22Rv1 (cell line): Measurements from ENCODE around the gene C6orf163.
A peak's percentile ranks its signal among the peaks of the same experiment; 100 is the strongest.
"Not testable (repeated sequence)": the region's sequence is repeated elsewhere in the genome, so short reads cannot be mapped to it uniquely, and the experiment has no call there.

Experiments
- H3K27ac ChIP-seq: fragments of 450-650 bp; 2 replicates; pipeline ENCODE4 v1.5.1; 2017
- ZFX ChIP-seq: fragments of 450-650 bp; IDR thresholded peaks from 2 replicates; pipeline ENCODE4 v1.6.1; 2017; ENCODE audit warnings: antibody characterized with exemption, borderline replicate concordance
- TF ChIP-seq, protein P1 (sequence below): fragments of 450-650 bp; IDR thresholded peaks from 2 replicates; pipeline ENCODE4 v1.5.1; 2017; ENCODE audit warnings: mild to moderate bottlenecking

C6orf163 gene

DNA sequence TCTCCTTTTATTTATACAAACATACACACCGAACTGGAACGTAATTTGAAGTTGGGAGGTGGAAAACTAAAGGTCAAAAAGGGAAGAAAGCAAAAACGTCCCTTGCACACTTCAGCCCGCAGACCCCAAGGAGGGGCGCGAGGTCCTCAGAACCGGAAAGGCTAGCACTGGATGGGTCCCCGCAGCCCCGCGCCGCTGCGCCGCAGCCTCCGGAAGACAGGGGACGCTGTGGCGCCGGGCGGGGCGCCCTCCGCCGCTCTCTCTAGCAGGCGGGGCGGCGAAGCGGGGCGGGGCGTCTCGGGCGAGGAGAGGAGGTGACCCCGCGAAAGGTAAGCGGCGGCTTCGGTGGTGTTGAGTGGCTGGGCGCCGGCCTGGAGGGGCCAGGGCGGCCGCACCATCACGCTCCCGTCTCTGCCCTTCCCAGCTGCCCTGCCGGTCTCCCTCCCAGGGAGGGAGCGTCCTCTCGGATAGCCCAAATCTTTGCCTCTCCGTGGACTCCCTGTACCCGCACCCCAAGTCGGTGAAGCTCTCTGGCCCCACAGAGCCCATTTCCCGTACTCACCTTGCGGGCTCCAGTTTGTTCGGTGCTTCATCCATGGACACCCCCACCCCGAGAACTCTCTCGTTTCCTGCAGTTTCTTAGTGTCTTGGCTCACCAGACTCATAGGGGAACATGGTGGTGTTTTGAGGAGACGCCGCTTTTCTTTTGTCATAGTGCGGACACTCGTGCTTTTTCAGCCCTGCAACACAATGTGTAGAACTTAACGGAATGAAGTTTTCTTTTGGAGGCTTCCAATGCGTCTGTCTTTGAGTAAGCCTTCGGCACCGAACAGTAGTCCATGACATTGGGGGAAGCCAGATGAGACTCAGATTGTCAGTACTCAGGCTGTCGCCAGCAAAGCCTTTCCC, 22.1 kb upstream of the C6orf163 start, which contains the start of gene SMIM8:
SMIM8 (plus strand) TSS at position 285 of the 909 bp plus-strand sequence. CDS start 14,444 bp downstream, outside the sequence.
- H3K27ac ChIP-seq: peak within 1 kb of the TSS; percentile 33; the same call in 1 of the 2 replicates
- TF ChIP-seq, protein P1, sequence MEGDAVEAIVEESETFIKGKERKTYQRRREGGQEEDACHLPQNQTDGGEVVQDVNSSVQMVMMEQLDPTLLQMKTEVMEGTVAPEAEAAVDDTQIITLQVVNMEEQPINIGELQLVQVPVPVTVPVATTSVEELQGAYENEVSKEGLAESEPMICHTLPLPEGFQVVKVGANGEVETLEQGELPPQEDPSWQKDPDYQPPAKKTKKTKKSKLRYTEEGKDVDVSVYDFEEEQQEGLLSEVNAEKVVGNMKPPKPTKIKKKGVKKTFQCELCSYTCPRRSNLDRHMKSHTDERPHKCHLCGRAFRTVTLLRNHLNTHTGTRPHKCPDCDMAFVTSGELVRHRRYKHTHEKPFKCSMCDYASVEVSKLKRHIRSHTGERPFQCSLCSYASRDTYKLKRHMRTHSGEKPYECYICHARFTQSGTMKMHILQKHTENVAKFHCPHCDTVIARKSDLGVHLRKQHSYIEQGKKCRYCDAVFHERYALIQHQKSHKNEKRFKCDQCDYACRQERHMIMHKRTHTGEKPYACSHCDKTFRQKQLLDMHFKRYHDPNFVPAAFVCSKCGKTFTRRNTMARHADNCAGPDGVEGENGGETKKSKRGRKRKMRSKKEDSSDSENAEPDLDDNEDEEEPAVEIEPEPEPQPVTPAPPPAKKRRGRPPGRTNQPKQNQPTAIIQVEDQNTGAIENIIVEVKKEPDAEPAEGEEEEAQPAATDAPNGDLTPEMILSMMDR: peak; percentile 100
- TF ChIP-seq ZFX: no peak

DNA sequence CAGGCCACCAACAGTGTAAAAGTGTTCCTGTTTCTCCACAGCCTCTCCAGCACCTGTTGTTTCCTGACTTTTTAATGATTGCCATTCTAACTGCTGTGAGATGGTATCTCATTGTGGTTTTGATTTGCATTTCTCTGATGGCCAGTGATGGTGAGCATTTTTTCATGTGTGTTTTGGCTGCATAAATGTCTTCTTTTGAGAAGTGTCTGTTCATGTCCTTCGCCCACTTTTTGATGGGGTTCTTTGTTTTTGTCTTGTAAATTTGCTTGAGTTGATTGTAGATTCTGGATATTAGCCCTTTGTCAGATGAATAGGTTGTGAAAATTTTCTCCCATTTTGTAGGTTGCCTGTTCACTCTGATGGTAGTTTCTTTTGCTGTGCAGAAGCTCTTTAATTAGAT, 20.7 kb upstream of the C6orf163 start:
- H3K27ac ChIP-seq: not testable (repeated sequence)

DNA sequence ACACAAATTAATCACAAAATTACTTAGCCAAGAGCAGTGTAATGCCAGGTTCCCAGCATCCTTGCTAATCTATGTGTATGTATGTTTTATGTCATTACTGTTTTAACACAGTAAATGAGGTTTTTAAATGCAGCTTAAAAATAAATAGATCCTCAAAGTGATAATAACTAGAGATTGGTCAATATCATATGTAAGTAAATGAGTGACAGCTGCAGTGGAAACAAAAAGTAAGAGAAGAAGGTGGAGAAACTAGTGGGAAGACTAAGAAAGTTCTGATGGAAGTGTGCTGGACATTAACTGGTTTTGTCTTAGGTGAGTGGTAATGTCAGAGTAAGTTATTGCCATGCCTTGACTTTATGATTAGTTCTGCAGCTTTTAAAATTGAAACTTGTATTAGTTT, 13.7 kb upstream of the C6orf163 start:
- TF ChIP-seq, protein P1: no peak
- no peak for TF ChIP-seq ZFX
- H3K27ac ChIP-seq: no peak overlapping the region

DNA sequence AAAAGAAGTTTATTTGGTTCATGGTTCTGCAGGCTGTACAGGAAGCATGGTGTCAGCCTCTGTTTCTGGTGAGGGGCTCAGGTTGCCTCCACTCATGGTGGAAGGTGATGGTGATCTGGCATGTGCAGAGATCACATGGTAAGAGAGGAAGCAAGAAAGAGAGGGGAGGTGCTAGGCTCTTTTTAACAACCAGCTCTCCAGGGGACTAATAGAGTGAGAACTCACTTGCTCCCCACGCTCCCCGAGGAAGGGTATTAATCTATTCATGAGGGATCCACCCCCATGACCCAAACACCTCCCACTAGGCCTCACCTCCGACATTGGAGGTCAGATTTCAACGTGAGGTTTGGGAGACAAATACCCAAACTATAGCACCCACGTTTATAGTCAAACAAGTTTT, 11.6 kb upstream of the C6orf163 start:
- TF ChIP-seq ZFX: no peak
- TF ChIP-seq, protein P1: no peak
- H3K27ac ChIP-seq: no peak overlapping the region

DNA sequence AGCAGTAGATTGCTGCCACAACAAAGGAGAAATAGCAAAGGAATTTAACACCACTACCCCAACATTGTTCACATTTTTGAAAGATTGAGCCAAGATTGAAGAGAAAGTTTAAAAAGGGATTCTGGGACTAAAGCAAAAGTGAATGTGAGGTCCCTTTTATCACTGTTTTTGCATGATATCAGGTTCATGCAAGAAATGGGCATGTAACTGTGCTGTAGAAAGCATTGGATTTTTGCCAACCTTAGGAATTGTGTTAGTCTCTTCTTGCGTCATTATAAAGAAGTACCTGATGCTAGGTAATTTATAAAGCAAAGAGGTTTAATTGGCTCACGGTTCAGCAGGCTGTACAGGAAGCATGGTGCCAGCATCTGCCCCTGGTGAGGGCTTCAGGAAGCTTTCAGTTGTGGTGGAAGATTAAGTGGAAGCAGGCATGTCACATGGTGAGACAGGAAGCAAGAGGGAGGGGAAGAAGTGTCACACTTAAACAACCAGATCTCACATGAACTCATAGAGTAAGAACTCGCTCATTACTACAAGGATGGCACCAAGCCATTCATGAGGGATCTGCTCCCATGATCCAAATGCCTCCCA, 10.9 kb upstream of the C6orf163 start:
- TF ChIP-seq, protein P1: no peak
- no peak for TF ChIP-seq ZFX
- H3K27ac ChIP-seq: no peak overlapping the region

DNA sequence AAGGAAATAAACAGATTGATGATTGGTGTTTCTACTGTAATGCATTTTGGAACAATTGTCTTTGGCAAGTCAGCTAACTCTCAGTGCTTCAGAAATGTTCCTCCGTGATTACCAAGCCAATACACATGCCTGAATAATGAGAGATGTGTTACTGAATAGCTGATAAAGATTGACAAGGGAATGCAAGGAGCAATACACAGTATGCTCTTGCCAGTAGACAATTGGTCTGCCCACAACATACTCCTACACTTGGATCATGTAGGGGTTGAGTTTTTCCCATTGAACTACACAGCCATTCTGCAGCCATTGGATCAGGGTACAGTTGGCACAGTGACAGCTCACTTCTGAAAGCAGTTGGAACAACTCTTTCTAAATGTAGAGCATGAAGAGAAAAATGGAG, 9.9 kb upstream of the C6orf163 start:
- TF ChIP-seq, protein P1: no peak
- no peak for TF ChIP-seq ZFX
- H3K27ac ChIP-seq: no peak overlapping the region

DNA sequence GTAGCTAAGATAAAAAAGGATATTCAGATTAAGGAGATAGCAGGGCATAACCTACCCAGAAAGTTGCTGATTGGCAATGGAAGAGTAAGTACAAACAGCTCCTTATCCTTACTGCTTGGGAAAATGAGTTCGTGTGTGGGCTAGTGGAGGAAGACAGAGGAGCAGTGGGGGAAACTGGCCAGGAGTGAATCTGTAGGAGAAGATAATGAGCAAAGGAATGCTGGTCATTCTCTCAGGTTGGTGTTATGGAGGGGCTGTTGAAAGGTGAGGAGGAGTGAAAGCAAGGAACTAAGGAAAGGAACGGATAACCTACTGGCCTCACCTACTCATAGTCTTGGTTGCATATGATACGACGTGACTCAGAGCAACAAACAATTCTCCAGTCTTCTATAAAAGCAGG, 8.2 kb upstream of the C6orf163 start:
- no peak overlapping the region for H3K27ac ChIP-seq
- no peak for TF ChIP-seq ZFX
- TF ChIP-seq, protein P1: no peak
